B cell (primary cell): Measurements from ENCODE around the gene BRIP1. TPM values are rescaled to one million over a fixed set of nuclear protein-coding genes. Genes with fewer than 3 reads are reported as not detected.

Experiments
- ATAC-seq: fragments of 200-7000 bp; cut with Tn5 transposase; one replicate; pipeline ENCODE4 v1.10.0; 2021; ENCODE audit warnings: low read depth, mild to moderate bottlenecking, moderate number of reproducible peaks, moderate library complexity
- CTCF ChIA-PET: fragments of 350-600 bp; sonication (Branson Sonifier 250); formaldehyde crosslinking; loops from one replicate; lab custom pipeline; 2021; ENCODE audit warnings: antibody characterized with exemption, inconsistent platforms; lab: Charles Lee
- POLR2A ChIA-PET: fragments of 350-600 bp; sonication (Branson Sonifier 250); formaldehyde crosslinking; loops from one replicate; lab custom pipeline; 2021; ENCODE audit warnings: antibody characterized with exemption; lab: Charles Lee
- DNase-seq: peaks from one replicate; pipeline ENCODE4 v3.0.0; 2013
- H2AFZ ChIP-seq: 2 replicates; pipeline ENCODE4 v1.6.1; 2012; ENCODE audit warnings: mild to moderate bottlenecking, low read depth, low read length; ENCODE audit not compliant: insufficient read depth, poor library complexity, severe bottlenecking
- H3K27ac ChIP-seq, 2 donors: 1 replicate in 1 of 2; 2 replicates in 1 of 2; pipeline ENCODE4 v1.5.1; 2012 to 2013; ENCODE audit warnings: low read length in 2 of 2, mild to moderate bottlenecking in 2 of 2, moderate library complexity in 1 of 2
- H3K27me3 ChIP-seq, 4 experiments: fragments of 200-600 bp in 1 of 4; sonication (generic) in 1 of 4; replicated peaks in 1 of 4; 1 replicate in 2 of 4; 2 replicates in 2 of 4; pipeline versions ENCODE4 v1.6.1 to v1.7.0; 2013 to 2016; ENCODE audit warnings: low read length in 3 of 4, mild to moderate bottlenecking in 2 of 4, mixed read lengths in 1 of 4, moderate library complexity in 1 of 4; ENCODE audit not compliant: insufficient read depth in 4 of 4, control insufficient read depth in 3 of 4; ENCODE audit errors: control extremely low read depth in 1 of 4
- H3K36me3 ChIP-seq, 2 experiments: replicated peaks in 1 of 2; 1 replicate in 1 of 2; 2 replicates in 1 of 2; pipeline versions ENCODE4 v1.6.1 to v1.7.1; 2013; ENCODE audit warnings: low read length in 1 of 2; ENCODE audit not compliant: insufficient read depth in 2 of 2, control insufficient read depth in 1 of 2; ENCODE audit errors: control extremely low read depth in 1 of 2, extremely low read depth in 1 of 2
- H3K4me1 ChIP-seq, 2 donors: fragments of 200-600 bp in 1 of 2; sonication (generic) in 1 of 2; 1 replicate in 1 of 2; 2 replicates in 1 of 2; pipeline versions ENCODE4 v1.5.1 to v1.6.1; 2013 to 2017; ENCODE audit warnings: low read length in 2 of 2; ENCODE audit not compliant: control insufficient read depth in 2 of 2, insufficient read depth in 2 of 2
- H3K4me2 ChIP-seq: replicated peaks from 2 replicates; pipeline ENCODE3; 2012; ENCODE audit warnings: mild to moderate bottlenecking, low read depth, low read length; ENCODE audit not compliant: poor library complexity, severe bottlenecking
- H3K4me3 ChIP-seq, 5 experiments: fragments of 200-600 bp in 1 of 5; sonication (generic) in 1 of 5; 1 replicate in 3 of 5; 2 replicates in 2 of 5; pipeline versions ENCODE4 v1.5.1 to v1.7.0; 2011 to 2016; ENCODE audit warnings: low read length in 4 of 5, mild to moderate bottlenecking in 4 of 5, low read depth in 2 of 5, control low read depth in 1 of 5, moderate library complexity in 1 of 5; ENCODE audit not compliant: insufficient read depth in 1 of 5; ENCODE audit errors: control extremely low read depth in 1 of 5, extremely low read depth in 1 of 5
- H3K79me2 ChIP-seq: fragments of 200-600 bp; sonication (generic); one replicate; pipeline ENCODE4 v1.6.0; 2016; ENCODE audit warnings: low read length; ENCODE audit not compliant: control insufficient read depth, insufficient read depth
- H3K9ac ChIP-seq: fragments of 200-600 bp; sonication (generic); 2 replicates; pipeline ENCODE4 v1.6.1; 2017; ENCODE audit warnings: mild to moderate bottlenecking, low read length, moderate library complexity
- H3K9me3 ChIP-seq, 3 donors: one replicate each; pipeline versions ENCODE4 v1.6.1 to v1.7.1; 2013; ENCODE audit warnings: low read length in 2 of 3; ENCODE audit not compliant: control insufficient read depth in 2 of 3, insufficient read depth in 1 of 3; ENCODE audit errors: control extremely low read depth in 1 of 3
- H4K20me1 ChIP-seq: 2 replicates; pipeline ENCODE4 v1.6.0; 2012; ENCODE audit warnings: mild to moderate bottlenecking, low read length; ENCODE audit not compliant: insufficient read depth, control insufficient read depth, poor library complexity, severe bottlenecking
- H3K27ac Mint-ChIP-seq: one replicate; pipeline ENCODE4 v1.8.0; 2021; ENCODE audit warnings: mixed read lengths
- H3K27me3 Mint-ChIP-seq: one replicate; pipeline ENCODE4 v1.8.0; 2021; ENCODE audit warnings: mixed read lengths
- H3K4me1 Mint-ChIP-seq: one replicate; pipeline ENCODE4 v1.8.0; 2021; ENCODE audit warnings: mixed read lengths
- H3K4me3 Mint-ChIP-seq: one replicate; pipeline ENCODE4 v1.8.0; 2021; ENCODE audit warnings: mixed read lengths
- H3K9me3 Mint-ChIP-seq: one replicate; pipeline ENCODE4 v1.8.0; 2022; ENCODE audit warnings: mixed read lengths; ENCODE audit not compliant: insufficient read depth
- CTCF ChIP-seq: fragments of 200-600 bp; IDR thresholded peaks from one replicate; pipeline ENCODE4 v1.8.0; 2022; ENCODE audit warnings: antibody characterized with exemption, mild to moderate bottlenecking
- EZH2 ChIP-seq: IDR thresholded peaks from 2 replicates; pipeline ENCODE4 v1.6.1; 2012; ENCODE audit warnings: borderline replicate concordance, low read depth, mild to moderate bottlenecking, moderate library complexity, low read length; ENCODE audit not compliant: insufficient read depth, poor library complexity, severe bottlenecking
- WGBS: methylation state at CpG from one replicate; pipeline ENCODE4 v1.1.5; 2013; ENCODE audit warnings: missing lambda C conversion rate; ENCODE audit not compliant: insufficient coverage; 5-methylcytosine and 5-hydroxymethylcytosine counted together
- intact Hi-C: fragments of 100-400 bp; cut with micrococcal nuclease; formaldehyde crosslinking; loops from one replicate; pipeline ENCODE4 v1.10.0; 2022
- polyA plus RNA-seq: library from polyadenylated mRNA; depleted of rRNA; stranded (reverse); fragments of >200 nt; gene quantifications from 2 replicates; pipeline ENCODE4 v1.2.3, GENCODE V29; 2012
- total RNA-seq, 2 donors: library from RNA; stranded (reverse); fragments of 120-200 nt in 1 of 2; gene quantifications; 1 replicate in 1 of 2; 2 replicates in 1 of 2; pipeline versions ENCODE4 v1.2.3 to v1.2.4, GENCODE V29; 2013 to 2022

The BRIP1 gene
- total and polyA plus RNA-seq, 2 donors (not counting 1 experiment from before 2014, with no cell fraction given): 0.89 to 2.4 TPM

GRCh38 chr17:61849674-61850073 lies 13.7 kb downstream of the BRIP1 start:
- Mint-ChIP-seq H3K9me3 (no peaks in the 10 kb centered on the region), H3K4me1 (no peaks in the 10 kb centered on the region), H3K27me3 (no peaks in the 10 kb centered on the region), H3K4me3 (no peak overlapping the region), H3K27ac (no peak overlapping the region)
- POLR2A ChIA-PET: no interaction called here
- H3K4me2 ChIP-seq: no peak overlapping the region
- H3K4me3 ChIP-seq: no peak overlapping the region
- H2AFZ ChIP-seq: no peak overlapping the region
- no peak for TF ChIP-seq EZH2
- no peak for TF ChIP-seq CTCF
- H4K20me1 ChIP-seq: no peaks in the 10 kb centered on the region
- H3K27ac ChIP-seq: no peak overlapping the region
- ATAC-seq: no peak
- intact Hi-C loops: no loop called here
- H3K36me3 ChIP-seq: no peaks in the 10 kb centered on the region
- no peak overlapping the region for H3K9ac ChIP-seq
- H3K27me3 ChIP-seq: no peaks in the 10 kb centered on the region
- CTCF ChIA-PET: no interaction called here
- no peaks in the 10 kb centered on the region for H3K79me2 ChIP-seq
- no peaks in the 10 kb centered on the region for H3K9me3 ChIP-seq
- H3K4me1 ChIP-seq: no peaks in the 10 kb centered on the region
- no peak for DNase-seq

DNA sequence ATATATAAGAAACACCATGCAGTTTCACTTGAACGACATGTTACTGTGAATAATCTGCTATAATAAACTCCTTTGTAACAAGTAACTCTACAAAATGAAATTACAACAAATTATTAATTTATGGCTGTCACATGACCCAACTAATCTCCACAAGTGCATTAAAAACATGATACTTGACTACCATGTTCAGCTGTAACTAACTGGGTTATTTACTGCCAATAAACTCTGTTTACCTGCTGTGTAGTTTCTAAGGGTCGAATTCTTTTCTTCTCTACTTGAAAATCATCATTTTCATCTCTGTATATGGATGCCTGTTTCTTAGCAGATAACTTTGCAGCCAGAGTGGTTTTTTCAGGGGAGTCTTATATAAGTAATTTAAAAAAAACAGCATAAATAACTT lies 14.4 kb downstream of the BRIP1 start:
- Histone ChIP-seq H3K36me3 (no peaks in the 10 kb centered on the region), H3K9me3 (no peaks in the 10 kb centered on the region), H3K4me2 (no peak overlapping the region), H3K9ac (no peak overlapping the region), H3K79me2 (no peaks in the 10 kb centered on the region), H2AFZ (no peak overlapping the region), H3K27me3 (no peaks in the 10 kb centered on the region), H4K20me1 (no peaks in the 10 kb centered on the region), H3K27ac (no peak overlapping the region), H3K4me3 (no peak overlapping the region), H3K4me1 (no peaks in the 10 kb centered on the region)
- ChIA-PET POLR2A (no interaction called here), CTCF (no interaction called here)
- no CpG with 5 or more reads among the region's 2 CpGs for WGBS
- no peak overlapping the region for H3K4me3 Mint-ChIP-seq
- no peak overlapping the region for H3K27ac Mint-ChIP-seq
- DNase-seq: no peak
- no peaks in the 10 kb centered on the region for H3K27me3 Mint-ChIP-seq
- H3K9me3 Mint-ChIP-seq: no peaks in the 10 kb centered on the region
- TF ChIP-seq CTCF (no peak), EZH2 (no peak)
- no peaks in the 10 kb centered on the region for H3K4me1 Mint-ChIP-seq
- ATAC-seq: no peak
- intact Hi-C loops: no loop called here
